Measurements from ENCODE around the gene HAUS7.

The HAUS7 gene

GRCh38 chrX:153476666-153477363, 6.4 kb upstream of the HAUS7 start:
- Histone ChIP-seq H3K27me3 (ENCODE audit: insufficient read depth, low read length, poor library complexity, severe bottlenecking) (no peaks in the 10 kb centered on the region), H2AFZ (ENCODE audit: low read length) (no peak overlapping the region), H3K9ac (ENCODE audit: low read depth, low read length, poor library complexity, severe bottlenecking) (no peak overlapping the region), H3K4me1 (ENCODE audit: insufficient read depth, low read length, poor library complexity, severe bottlenecking) (no peaks in the 10 kb centered on the region), H4K20me1 (ENCODE audit: insufficient read depth, low read length, poor library complexity, severe bottlenecking) (no peaks in the 10 kb centered on the region), H3K4me3 (ENCODE audit: low read length, poor library complexity, severe bottlenecking) (no peak overlapping the region), H3F3A (ENCODE audit: low read depth) (no peaks in the 10 kb centered on the region), H3K4me2 (ENCODE audit: low read depth, low read length, poor library complexity, severe bottlenecking) (no peak overlapping the region), H3K79me2 (ENCODE audit: insufficient read depth, low read length) (no peaks in the 10 kb centered on the region), H3K36me3 (ENCODE audit: insufficient read depth, low read length) (no peaks in the 10 kb centered on the region), H3K9me3 (ENCODE audit: insufficient read depth, low read depth, low read length) (no peaks in the 10 kb centered on the region), H3K9me2 (replicated peaks; ENCODE audit: low read depth, low read length) (no peaks in the 10 kb centered on the region)
- TF ChIP-seq, protein P1, sequence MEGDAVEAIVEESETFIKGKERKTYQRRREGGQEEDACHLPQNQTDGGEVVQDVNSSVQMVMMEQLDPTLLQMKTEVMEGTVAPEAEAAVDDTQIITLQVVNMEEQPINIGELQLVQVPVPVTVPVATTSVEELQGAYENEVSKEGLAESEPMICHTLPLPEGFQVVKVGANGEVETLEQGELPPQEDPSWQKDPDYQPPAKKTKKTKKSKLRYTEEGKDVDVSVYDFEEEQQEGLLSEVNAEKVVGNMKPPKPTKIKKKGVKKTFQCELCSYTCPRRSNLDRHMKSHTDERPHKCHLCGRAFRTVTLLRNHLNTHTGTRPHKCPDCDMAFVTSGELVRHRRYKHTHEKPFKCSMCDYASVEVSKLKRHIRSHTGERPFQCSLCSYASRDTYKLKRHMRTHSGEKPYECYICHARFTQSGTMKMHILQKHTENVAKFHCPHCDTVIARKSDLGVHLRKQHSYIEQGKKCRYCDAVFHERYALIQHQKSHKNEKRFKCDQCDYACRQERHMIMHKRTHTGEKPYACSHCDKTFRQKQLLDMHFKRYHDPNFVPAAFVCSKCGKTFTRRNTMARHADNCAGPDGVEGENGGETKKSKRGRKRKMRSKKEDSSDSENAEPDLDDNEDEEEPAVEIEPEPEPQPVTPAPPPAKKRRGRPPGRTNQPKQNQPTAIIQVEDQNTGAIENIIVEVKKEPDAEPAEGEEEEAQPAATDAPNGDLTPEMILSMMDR (conservative IDR thresholded peaks at IDR 0.05; ENCODE audit: low read length), result no peak
- no peak for TF ChIP-seq EZH2phosphoT487 (IDR thresholded peaks at IDR 0.05; ENCODE audit: borderline replicate concordance)

DNA sequence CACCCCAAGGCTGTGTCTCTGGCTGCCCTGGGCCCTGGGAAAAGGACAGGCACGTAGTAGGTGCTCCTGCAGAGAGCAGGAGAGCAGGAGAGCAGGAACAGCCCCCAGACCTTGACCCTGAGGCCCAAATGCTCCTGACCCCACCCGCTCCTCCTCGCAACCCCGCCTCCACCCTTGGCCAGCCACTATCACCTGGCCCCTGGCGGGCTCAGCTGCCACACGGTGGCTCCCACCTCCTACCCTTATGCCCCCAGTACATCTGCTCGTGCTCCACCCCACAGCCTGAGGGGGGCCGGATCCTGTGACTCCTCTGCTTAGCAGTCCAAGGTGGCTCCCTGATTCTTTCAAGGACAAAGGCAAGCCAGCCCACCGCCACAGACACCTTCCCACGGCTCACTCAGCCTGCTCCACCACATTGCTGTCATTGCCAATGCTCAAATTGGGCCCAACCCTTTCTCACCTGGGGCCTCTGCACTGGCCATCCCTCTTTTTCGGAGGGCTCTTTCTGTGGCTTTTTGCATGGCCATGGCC, 5.4 kb upstream of the HAUS7 start:
- Histone ChIP-seq H4K20me1 (ENCODE audit: insufficient read depth, low read length, poor library complexity, severe bottlenecking) (no peaks in the 10 kb centered on the region), H3K9me2 (replicated peaks; ENCODE audit: low read depth, low read length) (no peaks in the 10 kb centered on the region), H3K4me3 (ENCODE audit: low read length, poor library complexity, severe bottlenecking) (no peak overlapping the region), H3K4me1 (ENCODE audit: insufficient read depth, low read length, poor library complexity, severe bottlenecking) (no peaks in the 10 kb centered on the region), H3K9me3 (ENCODE audit: insufficient read depth, low read depth, low read length) (no peaks in the 10 kb centered on the region), H3F3A (ENCODE audit: low read depth) (no peaks in the 10 kb centered on the region), H3K79me2 (ENCODE audit: insufficient read depth, low read length) (no peaks in the 10 kb centered on the region), H3K27me3 (ENCODE audit: insufficient read depth, low read length, poor library complexity, severe bottlenecking) (no peaks in the 10 kb centered on the region), H2AFZ (ENCODE audit: low read length) (no peak overlapping the region), H3K4me2 (ENCODE audit: low read depth, low read length, poor library complexity, severe bottlenecking) (no peak overlapping the region), H3K9ac (ENCODE audit: low read depth, low read length, poor library complexity, severe bottlenecking) (no peak overlapping the region), H3K36me3 (ENCODE audit: insufficient read depth, low read length) (no peaks in the 10 kb centered on the region)
- no peak for TF ChIP-seq EZH2phosphoT487 (IDR thresholded peaks at IDR 0.05; ENCODE audit: borderline replicate concordance)
- TF ChIP-seq, protein P1 (conservative IDR thresholded peaks at IDR 0.05; ENCODE audit: low read length), result no peak

GRCh38 chrX:153475271-153475670, 4.9 kb upstream of the HAUS7 start:
- Histone ChIP-seq H3K4me2 (ENCODE audit: low read depth, low read length, poor library complexity, severe bottlenecking) (no peak overlapping the region), H2AFZ (ENCODE audit: low read length) (no peak overlapping the region), H3K9me3 (ENCODE audit: insufficient read depth, low read depth, low read length) (no peaks in the 10 kb centered on the region), H3K36me3 (ENCODE audit: insufficient read depth, low read length) (no peaks in the 10 kb centered on the region), H3K4me3 (ENCODE audit: low read length, poor library complexity, severe bottlenecking) (no peak overlapping the region), H3K9me2 (replicated peaks; ENCODE audit: low read depth, low read length) (no peaks in the 10 kb centered on the region), H3K27me3 (ENCODE audit: insufficient read depth, low read length, poor library complexity, severe bottlenecking) (no peaks in the 10 kb centered on the region), H4K20me1 (ENCODE audit: insufficient read depth, low read length, poor library complexity, severe bottlenecking) (no peaks in the 10 kb centered on the region), H3K79me2 (ENCODE audit: insufficient read depth, low read length) (no peaks in the 10 kb centered on the region), H3K9ac (ENCODE audit: low read depth, low read length, poor library complexity, severe bottlenecking) (no peak overlapping the region), H3F3A (ENCODE audit: low read depth) (no peaks in the 10 kb centered on the region), H3K4me1 (ENCODE audit: insufficient read depth, low read length, poor library complexity, severe bottlenecking) (no peaks in the 10 kb centered on the region)
- TF ChIP-seq, protein P1 (conservative IDR thresholded peaks at IDR 0.05; ENCODE audit: low read length), result no peak
- no peak for TF ChIP-seq EZH2phosphoT487 (IDR thresholded peaks at IDR 0.05; ENCODE audit: borderline replicate concordance)

All from Loucy (cell line).